Head of caudate nucleus (tissue), 42 donors: ENCODE data around the gene OMA1.

Experiments used
- DNase-seq, 42 donors: peaks; one replicate each; pipeline versions ENCODE4 v3.0.0 to v3.0.0-alpha.2; 2020 to 2021; ENCODE audit warnings: mixed read lengths in 7 of 42
- intact Hi-C: fragments of 100-400 bp; cut with DNase I; formaldehyde crosslinking; loops from one replicate; pipeline ENCODE4 v1.15.0; 2022

OMA1 gene

GRCh38 chr1:58469476-58469875 is 77.0 kb downstream of the OMA1 start:
- intact Hi-C loops, result no loop called here
- DNase-seq, result no peak

- intact Hi-C loops, result no loop called here
- no peak for DNase-seq
Measured at GRCh38 chr1:58469016-58469415, 77.5 kb downstream of the OMA1 start.

- no peak for DNase-seq
- intact Hi-C loops, result no loop called here
Measured at GRCh38 chr1:58468612-58469011, 77.9 kb downstream of the OMA1 start.

- DNase-seq, result no peak
Measured at GRCh38 chr1:58466630-58467241, 79.8 kb downstream of the OMA1 start.

GRCh38 chr1:58465825-58466629 is 80.5 kb downstream of the OMA1 start:
- intact Hi-C loops, result no loop called here
- DNase-seq, result no peak

More at GRCh38 chr1:58466630-58467241, 79.8 kb downstream of the OMA1 start:
- intact Hi-C loops, result no loop called here

- no peak for DNase-seq
- intact Hi-C loops, result no loop called here
Measured at GRCh38 chr1:58465176-58465575, 81.3 kb downstream of the OMA1 start.

- intact Hi-C loops, result no loop called here
- DNase-seq, result no peak
Measured at GRCh38 chr1:58460469-58460868, 86.1 kb downstream of the OMA1 start.

- DNase-seq, result no peak
- intact Hi-C loops, result no loop called here
Measured at GRCh38 chr1:58459911-58460310, 86.6 kb downstream of the OMA1 start.

- intact Hi-C loops, result no loop called here
- no peak for DNase-seq
Measured at GRCh38 chr1:58457023-58457635, 89.4 kb downstream of the OMA1 start.

GRCh38 chr1:58456470-58456869 is 90.1 kb downstream of the OMA1 start:
- intact Hi-C loops, result no loop called here
- peak in 1 of 42 donors; percentile 19 for DNase-seq

GRCh38 chr1:58454807-58455206 is 91.7 kb downstream of the OMA1 start:
- no peak for DNase-seq
- intact Hi-C loops, result no loop called here

GRCh38 chr1:58454385-58454784 is 92.1 kb downstream of the OMA1 start:
- intact Hi-C loops, result no loop called here
- DNase-seq, result no peak

GRCh38 chr1:58451560-58452191 is 94.8 kb downstream of the OMA1 start:
- DNase-seq, result no peak
- intact Hi-C loops, result no loop called here

- intact Hi-C loops, result no loop called here
Measured at GRCh38 chr1:58447886-58448285, 98.6 kb downstream of the OMA1 start.

GRCh38 chr1:58447042-58447441 is 99.5 kb downstream of the OMA1 start:
- intact Hi-C loops, result no loop called here
- DNase-seq, result no peak

More at GRCh38 chr1:58447886-58448285, 98.6 kb downstream of the OMA1 start:
- no peak for DNase-seq

- no peak for DNase-seq
- intact Hi-C loops, result no loop called here
Measured at GRCh38 chr1:58446368-58446767, 100.2 kb downstream of the OMA1 start.

GRCh38 chr1:58443986-58444868 is 102.3 kb downstream of the OMA1 start:
- no peak for DNase-seq
- intact Hi-C loops, result no loop called here

- no peak for DNase-seq
- intact Hi-C loops, result no loop called here
Measured at GRCh38 chr1:58442114-58442513, 104.4 kb downstream of the OMA1 start.

- no peak for DNase-seq
- intact Hi-C loops, result no loop called here
Measured at GRCh38 chr1:58441699-58442098, 104.8 kb downstream of the OMA1 start.
